KMS-11 (cell line): ENCODE results near the gene KRT16.
"Not testable (repeated sequence)": the region's sequence is repeated elsewhere in the genome, so short reads cannot be mapped to it uniquely, and the experiment has no call there.

Source experiments
- H2AFZ ChIP-seq: fragments of 200-600 bp; sonication (generic); 2 replicates; pipeline ENCODE4 v1.6.1; 2016; ENCODE audit warnings: antibody characterized with exemption, mixed run types, low read depth
- H3K27ac ChIP-seq: fragments of 200-600 bp; sonication (generic); 2 replicates; pipeline ENCODE4 v1.6.1; 2016; ENCODE audit warnings: mild to moderate bottlenecking, mixed run types
- H3K27me3 ChIP-seq: fragments of 200-600 bp; sonication (generic); 2 replicates; pipeline ENCODE4 v1.6.1; 2017; ENCODE audit warnings: mild to moderate bottlenecking, low read depth, mixed run types, moderate library complexity; ENCODE audit not compliant: insufficient read depth
- H3K36me3 ChIP-seq: fragments of 200-600 bp; sonication (generic); 2 replicates; pipeline ENCODE4 v1.6.1; 2017; ENCODE audit warnings: mild to moderate bottlenecking, mixed run types; ENCODE audit not compliant: insufficient read depth
- H3K4me1 ChIP-seq: fragments of 200-600 bp; sonication (generic); 2 replicates; pipeline ENCODE4 v1.6.1; 2016; ENCODE audit warnings: mild to moderate bottlenecking, low read depth, mixed run types; ENCODE audit not compliant: poor library complexity, severe bottlenecking
- H3K4me2 ChIP-seq: fragments of 200-600 bp; sonication (generic); 2 replicates; pipeline ENCODE4 v1.7.0; 2016; ENCODE audit warnings: mild to moderate bottlenecking, mixed run types
- H3K4me3 ChIP-seq: fragments of 200-600 bp; sonication (generic); IDR thresholded peaks from 2 replicates; pipeline ENCODE4 v1.6.1; 2017; ENCODE audit warnings: low read depth, low read length, mixed read lengths; ENCODE audit not compliant: insufficient read depth
- H3K79me2 ChIP-seq: fragments of 200-600 bp; sonication (generic); 2 replicates; pipeline ENCODE4 v1.6.1; 2016; ENCODE audit warnings: low read depth, mixed run types; ENCODE audit not compliant: insufficient read depth
- H3K9ac ChIP-seq: fragments of 200-600 bp; sonication (generic); 2 replicates; pipeline ENCODE4 v1.6.1; 2016; ENCODE audit warnings: mild to moderate bottlenecking, mixed run types
- H4K20me1 ChIP-seq: fragments of 200-600 bp; sonication (generic); 2 replicates; pipeline ENCODE4 v1.6.1; 2016; ENCODE audit warnings: mild to moderate bottlenecking, mixed run types; ENCODE audit not compliant: insufficient read depth
- CTCF ChIP-seq: fragments of 200-600 bp; sonication (generic); conservative IDR thresholded peaks from 2 replicates; pipeline ENCODE4 v1.6.1; 2017; ENCODE audit warnings: low read depth, mild to moderate bottlenecking, antibody characterized with exemption, low read length, moderate library complexity, mixed read lengths

The KRT16 gene

GRCh38 chr17:41615454-41615853, 2.9 kb upstream of the KRT16 start:
- H3K27ac ChIP-seq, result no peak overlapping the region
- H3K9ac ChIP-seq, result no peak overlapping the region
- H4K20me1 ChIP-seq, result no peaks in the 10 kb centered on the region
- no peaks in the 10 kb centered on the region for H3K4me1 ChIP-seq
- no peak overlapping the region for H3K4me2 ChIP-seq
- no peak overlapping the region for H3K4me3 ChIP-seq
- peaks cover 91% of the 10 kb centered on the region for H3K27me3 ChIP-seq
- no peaks in the 10 kb centered on the region for H3K36me3 ChIP-seq
- no peaks in the 10 kb centered on the region for H3K79me2 ChIP-seq
- no peak overlapping the region for H2AFZ ChIP-seq
- TF ChIP-seq CTCF, result no peak

DNA sequence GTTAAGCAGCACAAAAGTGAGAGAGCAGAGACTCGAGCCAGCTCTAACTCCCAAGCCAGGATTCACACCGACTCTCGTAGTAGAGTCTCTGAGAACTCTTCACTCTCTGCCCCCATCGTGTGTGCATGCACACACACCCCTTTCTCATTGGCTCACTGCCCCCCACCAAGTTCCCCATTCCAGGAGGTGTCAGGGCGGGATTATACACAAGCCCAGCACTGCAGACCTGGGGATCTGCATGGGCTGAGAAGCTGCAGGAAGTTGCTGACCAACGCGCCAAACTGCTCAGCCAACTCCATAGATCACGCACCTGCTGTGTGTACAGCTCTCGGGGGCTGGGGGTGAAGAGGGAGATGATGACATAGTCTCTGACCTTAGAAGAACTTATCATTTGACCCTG, 2.2 kb upstream of the KRT16 start:
- H3K27ac ChIP-seq, H3K36me3 ChIP-seq, H3K4me2 ChIP-seq, H3K4me1 ChIP-seq, H3K4me3 ChIP-seq, H2AFZ ChIP-seq, H3K9ac ChIP-seq, H3K79me2 ChIP-seq, H4K20me1 ChIP-seq: not testable (repeated sequence)
- peaks cover 86% of the 10 kb centered on the region for H3K27me3 ChIP-seq

GRCh38 chr17:41614098-41614497, 1.5 kb upstream of the KRT16 start:
- Histone ChIP-seq H3K27ac (no peak overlapping the region), H3K36me3 (no peaks in the 10 kb centered on the region), H3K9ac (no peak overlapping the region), H3K4me3 (no peak overlapping the region), H3K4me1 (no peaks in the 10 kb centered on the region), H3K79me2 (no peaks in the 10 kb centered on the region), H2AFZ (no peak overlapping the region), H4K20me1 (no peaks in the 10 kb centered on the region), H3K4me2 (no peak overlapping the region), H3K27me3 (peaks cover 81% of the 10 kb centered on the region)
- TF ChIP-seq CTCF, result no peak

DNA sequence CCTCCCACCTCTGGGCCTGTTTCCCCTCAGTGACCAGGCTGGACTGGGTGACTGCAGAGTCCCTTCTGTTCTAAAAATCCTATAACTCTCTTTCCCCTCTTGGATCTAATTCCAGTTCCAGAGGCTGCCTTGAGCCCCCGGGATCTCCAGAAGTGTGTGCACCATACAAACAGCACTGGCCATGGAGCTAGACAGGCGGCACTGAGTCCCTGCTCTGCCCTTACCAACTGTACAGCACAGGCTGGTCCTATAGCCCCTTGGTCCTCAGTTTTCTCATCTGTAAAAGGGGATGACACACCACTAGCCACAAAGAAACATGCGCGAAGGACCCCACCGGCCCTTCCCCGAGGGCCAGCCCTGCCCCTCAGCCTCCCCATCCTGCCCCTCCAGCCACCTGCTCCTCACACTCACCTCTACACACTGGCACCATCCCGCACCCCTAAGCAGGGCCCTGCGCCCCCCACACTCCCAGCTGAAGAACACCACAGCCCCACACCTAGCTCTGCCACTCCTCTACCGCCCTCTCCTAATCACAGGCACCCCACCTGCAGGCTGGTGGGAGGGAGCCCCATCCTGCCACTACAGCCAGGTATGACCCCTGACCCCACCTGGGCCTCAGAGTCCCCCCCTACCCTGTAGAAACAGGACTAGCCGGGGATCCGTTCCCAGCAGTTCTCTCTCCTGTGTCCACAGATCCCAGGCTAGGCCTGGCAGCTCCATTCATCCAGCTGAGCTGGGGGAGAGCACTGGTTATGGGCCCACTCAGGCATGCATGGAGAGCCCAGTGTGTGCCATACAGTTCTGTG, 913 bp upstream of the KRT16 start:
- no peaks in the 10 kb centered on the region for H4K20me1 ChIP-seq
- peaks cover 77% of the 10 kb centered on the region for H3K27me3 ChIP-seq
- H3K4me1 ChIP-seq, result no peaks in the 10 kb centered on the region
- TF ChIP-seq CTCF, result no peak
- H3K4me2 ChIP-seq, result no peak overlapping the region
- H3K4me3 ChIP-seq, result no peak overlapping the region
- H3K36me3 ChIP-seq, result no peaks in the 10 kb centered on the region
- no peaks in the 10 kb centered on the region for H3K79me2 ChIP-seq
- H2AFZ ChIP-seq, result no peak overlapping the region
- no peak overlapping the region for H3K9ac ChIP-seq
- H3K27ac ChIP-seq, result no peak overlapping the region

DNA sequence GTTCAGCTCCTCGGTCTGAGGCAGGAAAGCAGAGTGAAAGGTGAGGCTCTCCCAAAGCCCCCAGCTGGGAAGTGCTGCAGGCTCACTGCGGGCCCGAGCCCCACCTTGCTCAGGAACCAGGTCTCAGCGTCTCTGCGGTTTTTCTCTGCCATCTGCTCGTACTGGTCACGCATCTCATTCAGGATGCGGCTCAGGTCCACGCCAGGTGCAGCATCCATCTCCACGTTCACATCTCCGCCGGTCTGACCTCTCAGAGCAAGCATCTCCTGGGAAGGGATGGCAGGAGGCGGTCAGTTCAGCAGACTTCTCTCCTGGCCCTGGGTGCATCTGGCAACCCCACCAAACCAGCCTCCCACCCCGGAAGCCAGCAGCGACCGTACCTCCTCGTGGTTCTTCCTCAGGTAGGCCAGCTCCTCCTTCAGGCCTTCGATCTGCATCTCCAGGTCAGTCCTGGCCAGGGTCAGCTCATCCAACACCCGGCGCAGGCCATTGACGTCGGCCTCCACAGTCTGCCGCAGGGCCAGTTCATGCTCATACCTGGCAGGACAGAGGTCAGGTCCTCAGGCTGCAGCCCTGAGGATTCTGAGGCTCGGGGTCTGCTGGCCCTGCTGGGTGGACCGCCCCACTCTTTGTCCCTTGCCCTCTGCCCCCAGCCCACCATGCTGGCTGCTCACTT, 1.5 kb downstream of the KRT16 start:
- H3K27ac ChIP-seq, result no peak overlapping the region
- TF ChIP-seq CTCF, result no peak
- H3K27me3 ChIP-seq, result peaks cover 53% of the 10 kb centered on the region
- no peaks in the 10 kb centered on the region for H3K36me3 ChIP-seq
- H2AFZ ChIP-seq, result no peak overlapping the region
- no peak overlapping the region for H3K4me3 ChIP-seq
- H3K9ac ChIP-seq, result no peak overlapping the region
- no peaks in the 10 kb centered on the region for H4K20me1 ChIP-seq
- H3K79me2 ChIP-seq, result no peaks in the 10 kb centered on the region
- H3K4me1 ChIP-seq, result no peaks in the 10 kb centered on the region
- no peak overlapping the region for H3K4me2 ChIP-seq

- H3K4me3 ChIP-seq, H3K4me1 ChIP-seq, H3K9ac ChIP-seq, H4K20me1 ChIP-seq, H3K79me2 ChIP-seq, H3K27ac ChIP-seq, H3K36me3 ChIP-seq, H2AFZ ChIP-seq, H3K4me2 ChIP-seq: not testable (repeated sequence)
- H3K27me3 ChIP-seq, result peaks cover 43% of the 10 kb centered on the region
These were observed 2.5 kb downstream of the KRT16 start for GRCh38 chr17:41610061-41610517.

GRCh38 chr17:41606930-41607329, 5.6 kb downstream of the KRT16 start:
- not testable (repeated sequence) for H3K4me1 ChIP-seq, H3K4me3 ChIP-seq, H3K4me2 ChIP-seq, H3K27ac ChIP-seq, H2AFZ ChIP-seq, H4K20me1 ChIP-seq, H3K36me3 ChIP-seq, H3K79me2 ChIP-seq, H3K9ac ChIP-seq
- peaks cover 13% of the 10 kb centered on the region for H3K27me3 ChIP-seq
